KMS-11 (cell line): Measurements from ENCODE around the gene ACOT11.

Experiments
- H2AFZ ChIP-seq: fragments of 200-600 bp; sonication (generic); 2 replicates; pipeline ENCODE4 v1.6.1; 2016; ENCODE audit warnings: antibody characterized with exemption, mixed run types, low read depth
- H3K27ac ChIP-seq: fragments of 200-600 bp; sonication (generic); 2 replicates; pipeline ENCODE4 v1.6.1; 2016; ENCODE audit warnings: mild to moderate bottlenecking, mixed run types
- H3K27me3 ChIP-seq: fragments of 200-600 bp; sonication (generic); 2 replicates; pipeline ENCODE4 v1.6.1; 2017; ENCODE audit warnings: mild to moderate bottlenecking, low read depth, mixed run types, moderate library complexity; ENCODE audit not compliant: insufficient read depth
- H3K36me3 ChIP-seq: fragments of 200-600 bp; sonication (generic); 2 replicates; pipeline ENCODE4 v1.6.1; 2017; ENCODE audit warnings: mild to moderate bottlenecking, mixed run types; ENCODE audit not compliant: insufficient read depth
- H3K4me1 ChIP-seq: fragments of 200-600 bp; sonication (generic); 2 replicates; pipeline ENCODE4 v1.6.1; 2016; ENCODE audit warnings: mild to moderate bottlenecking, low read depth, mixed run types; ENCODE audit not compliant: poor library complexity, severe bottlenecking
- H3K4me2 ChIP-seq: fragments of 200-600 bp; sonication (generic); 2 replicates; pipeline ENCODE4 v1.7.0; 2016; ENCODE audit warnings: mild to moderate bottlenecking, mixed run types
- H3K4me3 ChIP-seq: fragments of 200-600 bp; sonication (generic); IDR thresholded peaks from 2 replicates; pipeline ENCODE4 v1.6.1; 2017; ENCODE audit warnings: low read depth, low read length, mixed read lengths; ENCODE audit not compliant: insufficient read depth
- H3K79me2 ChIP-seq: fragments of 200-600 bp; sonication (generic); 2 replicates; pipeline ENCODE4 v1.6.1; 2016; ENCODE audit warnings: low read depth, mixed run types; ENCODE audit not compliant: insufficient read depth
- H3K9ac ChIP-seq: fragments of 200-600 bp; sonication (generic); 2 replicates; pipeline ENCODE4 v1.6.1; 2016; ENCODE audit warnings: mild to moderate bottlenecking, mixed run types
- H4K20me1 ChIP-seq: fragments of 200-600 bp; sonication (generic); 2 replicates; pipeline ENCODE4 v1.6.1; 2016; ENCODE audit warnings: mild to moderate bottlenecking, mixed run types; ENCODE audit not compliant: insufficient read depth
- CTCF ChIP-seq: fragments of 200-600 bp; sonication (generic); conservative IDR thresholded peaks from 2 replicates; pipeline ENCODE4 v1.6.1; 2017; ENCODE audit warnings: low read depth, mild to moderate bottlenecking, antibody characterized with exemption, low read length, moderate library complexity, mixed read lengths

The ACOT11 gene

GRCh38 chr1:54547601-54548388 is at the start of gene ACOT11:
TSS of gene ACOT11 (plus strand) at chr1:54548228. CDS start at chr1:54548310, 82 bp downstream.
- H3K4me3 ChIP-seq, result no peak within 1 kb of the TSS

GRCh38 chr1:54498383-54499096 is 49.5 kb upstream of the ACOT11 start:
- H3K4me3 ChIP-seq, result no peak overlapping the region
- H3K27me3 ChIP-seq, result no peaks in the 10 kb centered on the region
- no peaks in the 10 kb centered on the region for H3K79me2 ChIP-seq
- TF ChIP-seq CTCF, result no peak
- H4K20me1 ChIP-seq, result no peaks in the 10 kb centered on the region
- H3K4me1 ChIP-seq, result peaks cover 27% of the 10 kb centered on the region
- H3K9ac ChIP-seq, result no peak overlapping the region
- no peak overlapping the region for H3K4me2 ChIP-seq
- H3K36me3 ChIP-seq, result no peaks in the 10 kb centered on the region
- H3K27ac ChIP-seq, result no peak overlapping the region
- no peak overlapping the region for H2AFZ ChIP-seq

More at GRCh38 chr1:54547601-54548388, at the start of gene ACOT11:
- Histone ChIP-seq H4K20me1 (no peaks in the 10 kb centered on the region), H3K4me1 (no peaks in the 10 kb centered on the region), H2AFZ (no peak within 1 kb of the TSS), H3K27me3 (no peaks in the 10 kb centered on the region), H3K4me2 (no peak within 1 kb of the TSS), H3K79me2 (no peaks in the 10 kb centered on the region), H3K27ac (no peak within 1 kb of the TSS), H3K36me3 (no peaks in the 10 kb centered on the region), H3K9ac (no peak within 1 kb of the TSS)
- TF ChIP-seq CTCF, result no peak

- Histone ChIP-seq H3K4me2 (no peak overlapping the region), H3K4me1 (peaks cover 27% of the 10 kb centered on the region), H3K4me3 (no peak overlapping the region), H3K27ac (no peak overlapping the region), H3K9ac (no peak overlapping the region), H4K20me1 (no peaks in the 10 kb centered on the region), H2AFZ (no peak overlapping the region), H3K27me3 (no peaks in the 10 kb centered on the region), H3K79me2 (no peaks in the 10 kb centered on the region), H3K36me3 (no peaks in the 10 kb centered on the region)
- TF ChIP-seq CTCF, result no peak
Measured at GRCh38 chr1:54499097-54499359, 49.0 kb upstream of the ACOT11 start.

GRCh38 chr1:54499360-54500106 is 48.5 kb upstream of the ACOT11 start:
- Histone ChIP-seq H3K27ac (no peak overlapping the region), H3K4me3 (no peak overlapping the region), H3K27me3 (no peaks in the 10 kb centered on the region)

More at GRCh38 chr1:54499360-54500106, 48.5 kb upstream of the ACOT11 start:
- no peak overlapping the region for H2AFZ ChIP-seq
- no peaks in the 10 kb centered on the region for H4K20me1 ChIP-seq
- H3K36me3 ChIP-seq, result no peaks in the 10 kb centered on the region
- H3K4me2 ChIP-seq, result no peak overlapping the region
- H3K9ac ChIP-seq, result no peak overlapping the region
- H3K4me1 ChIP-seq, result peaks cover 27% of the 10 kb centered on the region
- TF ChIP-seq CTCF, result no peak
- H3K79me2 ChIP-seq, result no peaks in the 10 kb centered on the region
